GM04503 (cell line): ENCODE measurements around the gene CHRNB4.
A peak's percentile ranks its signal among the peaks of the same experiment; 100 is the strongest.

Source experiments
- DNase-seq: peaks from one replicate; pipeline ENCODE4 v3.0.0-alpha.2; 2012; ENCODE audit warnings: low read depth

CHRNB4 gene

DNA sequence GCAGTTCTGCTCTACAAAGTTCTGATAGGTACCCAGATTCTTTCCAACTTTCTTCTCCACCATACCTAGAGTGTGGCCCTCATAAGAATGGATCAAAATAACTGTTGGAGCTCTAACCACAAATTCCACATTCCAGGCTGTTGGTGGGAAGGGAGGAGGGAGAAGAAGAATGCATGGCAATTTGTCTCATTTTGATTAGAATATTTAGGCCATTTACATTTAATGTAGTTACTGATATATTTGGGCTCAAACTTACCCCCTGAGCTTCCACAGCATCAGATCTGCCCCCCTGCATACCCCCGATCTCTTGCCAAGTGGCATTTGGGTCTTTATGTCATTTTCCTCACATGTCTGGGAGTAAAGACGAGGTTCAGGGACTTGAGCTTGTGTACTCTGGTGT is 7.7 kb downstream of the CHRNB4 start:
- DNase-seq, result no peak

- DNase-seq, result no peak
Observed at GRCh38 chr15:78630886-78631633, 9.9 kb downstream of the CHRNB4 start.

- DNase-seq, result no peak
Observed at GRCh38 chr15:78629716-78630065, 11.3 kb downstream of the CHRNB4 start.

- DNase-seq, result no peak
Observed at GRCh38 chr15:78629031-78629715, 11.8 kb downstream of the CHRNB4 start.

DNA sequence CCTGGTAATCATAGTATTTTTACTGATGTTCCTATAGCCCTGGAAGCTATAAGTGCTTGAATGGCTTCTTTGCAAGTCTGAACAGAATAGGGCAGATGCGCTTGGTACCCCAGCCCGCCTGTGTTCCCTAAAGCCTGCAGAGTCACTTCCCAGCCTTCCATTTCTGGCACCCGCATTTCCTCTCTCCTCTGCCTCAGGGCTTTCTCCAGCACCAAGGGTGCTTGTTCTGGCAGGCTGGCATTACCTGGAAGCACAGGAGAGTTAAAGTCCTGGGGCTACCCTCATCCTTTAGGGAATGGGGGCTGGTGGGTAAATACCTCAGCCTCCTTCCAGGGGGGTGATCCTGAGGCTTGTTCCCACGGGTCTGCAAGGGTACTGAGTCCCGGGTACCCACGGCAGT is 12.8 kb downstream of the CHRNB4 start:
- no peak for DNase-seq

GRCh38 chr15:78627348-78627747 is 13.7 kb downstream of the CHRNB4 start:
- no peak for DNase-seq

DNA sequence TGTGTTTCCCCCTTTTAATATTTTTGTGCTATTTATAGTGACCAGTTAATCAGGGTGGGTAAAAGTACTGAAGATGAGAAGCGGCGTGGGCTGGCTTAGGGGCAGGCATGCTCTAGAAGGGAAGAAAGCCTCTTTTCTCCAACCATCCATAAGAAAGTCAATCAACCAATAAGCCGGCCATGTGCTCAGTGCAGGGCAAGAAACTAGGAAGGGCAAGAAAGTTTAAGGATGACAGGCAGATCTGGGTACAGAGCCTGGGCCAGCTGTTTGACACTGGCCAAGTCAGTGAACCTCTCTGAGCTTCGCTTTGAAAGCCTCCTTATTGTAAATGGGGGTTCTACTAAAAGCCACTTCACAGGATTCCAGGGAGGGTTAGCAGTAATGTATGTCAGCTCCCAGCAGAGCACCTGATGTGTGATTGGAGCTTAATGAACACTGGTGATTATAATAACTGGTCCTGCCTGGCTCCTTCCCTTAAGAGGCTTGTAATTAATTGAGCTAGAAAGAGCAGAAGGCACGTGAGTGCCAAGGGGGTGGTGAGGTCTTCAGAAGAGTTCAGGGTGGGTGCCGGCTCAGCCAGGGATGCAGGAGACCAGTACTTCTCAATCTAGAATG is 14.5 kb downstream of the CHRNB4 start:
- DNase-seq, result no peak

- no peak for DNase-seq
Observed at GRCh38 chr15:78625606-78626280, 15.3 kb downstream of the CHRNB4 start.

DNA sequence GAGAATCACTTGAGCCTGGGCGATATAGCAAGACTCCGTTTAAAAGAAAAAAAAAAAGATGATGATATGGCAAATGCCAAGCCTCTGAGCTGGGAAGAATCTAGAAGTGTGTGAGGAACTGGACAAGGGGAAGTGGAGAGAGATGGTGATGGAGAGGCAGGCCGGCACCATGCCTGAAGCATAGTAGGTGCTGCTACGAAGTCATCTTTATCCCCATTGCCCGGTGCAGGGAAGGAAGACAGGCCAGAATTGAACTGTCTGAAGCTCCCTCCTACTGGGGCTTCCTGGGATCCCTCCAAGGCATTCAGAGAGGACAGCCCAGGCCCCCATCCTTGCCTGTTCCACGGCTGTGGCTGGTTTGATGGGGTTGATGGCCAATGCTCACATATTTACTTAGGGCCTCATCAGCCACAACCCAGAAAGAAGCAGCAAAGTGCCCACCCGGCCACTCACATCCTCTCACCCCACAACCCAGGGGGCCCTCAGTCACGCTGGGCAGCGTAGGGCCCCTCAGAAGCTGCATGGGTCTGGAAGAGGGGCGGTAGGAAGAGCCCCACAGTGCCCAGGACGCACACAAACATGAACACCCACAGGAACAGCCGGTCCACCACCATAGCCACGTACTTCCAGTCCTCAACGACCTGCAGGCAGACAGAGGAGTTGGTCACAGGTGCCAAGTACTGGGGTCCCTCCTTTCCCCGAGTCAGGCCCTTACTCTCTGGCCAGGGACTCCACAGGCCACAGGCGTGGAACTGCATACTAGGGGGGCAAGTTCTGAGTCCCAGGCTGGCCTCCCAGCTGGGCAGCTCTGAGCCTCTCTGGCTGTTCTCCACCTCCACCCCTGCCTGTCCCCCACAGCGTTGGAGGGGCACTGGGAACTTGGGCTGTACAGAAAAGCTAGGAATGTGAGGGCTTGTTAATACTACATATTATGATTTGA is 16.1 kb downstream of the CHRNB4 start:
- DNase-seq, result no peak

DNA sequence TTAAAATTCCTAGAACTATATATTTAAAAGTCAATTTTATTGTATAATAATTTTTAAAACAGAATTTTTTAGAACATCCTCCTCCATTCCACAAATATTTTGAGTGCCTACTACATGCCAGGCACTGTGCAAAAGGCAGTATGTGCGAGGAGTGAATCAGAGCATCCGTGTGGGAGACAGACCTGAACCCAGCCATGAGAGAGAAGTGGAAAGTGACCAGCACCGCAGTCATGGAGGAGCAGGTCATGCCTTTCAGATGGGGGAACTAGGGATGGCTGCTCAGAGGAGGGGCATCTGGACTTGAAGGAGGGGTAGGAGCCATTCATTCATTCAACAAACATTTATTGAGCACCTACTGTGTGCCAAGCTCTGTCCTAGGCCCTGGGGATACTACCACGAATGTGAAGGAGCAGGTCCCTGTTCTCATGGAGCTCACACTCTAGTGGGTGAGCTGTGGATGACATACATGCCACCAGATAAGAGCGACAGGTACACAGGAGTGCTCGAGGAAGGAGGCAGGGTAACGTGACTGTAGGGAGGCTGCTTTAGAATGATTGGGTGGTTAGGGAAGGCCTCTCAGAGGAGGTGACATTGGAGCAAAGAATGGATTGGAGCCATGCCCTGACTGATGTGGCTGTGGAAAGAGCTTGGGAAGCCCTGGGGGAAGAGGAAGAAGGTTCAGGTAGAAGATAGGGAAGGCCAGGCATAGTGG is 17.1 kb downstream of the CHRNB4 start:
- DNase-seq, result no peak

- no peak for DNase-seq
Observed at GRCh38 chr15:78621810-78622402, 19.1 kb downstream of the CHRNB4 start.

DNA sequence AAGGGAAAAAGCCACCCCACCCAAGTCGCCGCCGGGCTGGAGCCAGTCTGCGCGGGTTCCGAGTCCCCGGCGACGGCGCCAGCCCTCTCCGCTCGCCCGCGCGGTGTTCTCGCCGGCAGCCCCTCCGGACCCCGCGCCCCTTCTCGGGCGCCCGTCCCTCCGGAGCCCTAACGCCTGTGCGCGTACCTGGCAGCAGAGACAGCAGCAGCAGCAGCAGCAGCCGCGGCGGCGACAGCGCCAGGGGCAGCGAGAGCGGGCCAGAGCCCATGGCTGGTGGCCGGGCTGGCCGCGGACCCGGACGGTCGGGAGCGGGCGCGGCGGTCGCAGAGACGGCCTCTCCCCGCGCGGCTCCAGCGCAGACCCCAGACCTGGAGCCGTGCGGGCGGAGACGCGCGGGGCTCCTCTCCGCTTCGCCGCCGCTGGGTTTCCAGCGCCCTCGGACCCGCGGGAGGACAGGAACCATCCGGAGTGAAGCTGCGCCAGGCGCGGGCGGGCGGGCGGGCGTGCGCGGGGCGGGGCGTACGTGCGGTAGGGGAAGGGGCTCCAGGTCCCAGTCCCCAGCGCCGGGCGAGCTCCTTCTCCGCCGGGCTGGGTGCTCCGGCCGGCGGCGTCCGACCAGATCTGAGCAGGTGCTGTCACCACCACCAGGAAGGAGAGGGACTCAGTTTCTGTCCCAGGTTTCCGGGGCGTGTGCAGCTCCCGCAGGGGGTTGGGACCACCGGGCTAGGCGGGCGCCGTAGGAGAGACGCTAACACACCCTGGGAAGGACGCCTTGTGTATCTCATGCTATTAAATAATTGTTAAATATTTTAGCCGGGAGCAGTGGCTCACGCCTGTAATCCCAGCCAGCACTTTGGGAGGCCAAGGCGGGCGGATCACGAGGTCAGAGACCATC is 20.2 kb downstream of the CHRNB4 start, which contains the start of gene CHRNA3:
Gene CHRNA3, minus strand, starts transcription at position 470 of the 895 bp plus-strand sequence. Its CDS starts 202 bp downstream, at position 268.
- DNase-seq, result no peak

- no peak for DNase-seq
Observed at GRCh38 chr15:78620021-78620526, 20.9 kb downstream of the CHRNB4 start.

DNA sequence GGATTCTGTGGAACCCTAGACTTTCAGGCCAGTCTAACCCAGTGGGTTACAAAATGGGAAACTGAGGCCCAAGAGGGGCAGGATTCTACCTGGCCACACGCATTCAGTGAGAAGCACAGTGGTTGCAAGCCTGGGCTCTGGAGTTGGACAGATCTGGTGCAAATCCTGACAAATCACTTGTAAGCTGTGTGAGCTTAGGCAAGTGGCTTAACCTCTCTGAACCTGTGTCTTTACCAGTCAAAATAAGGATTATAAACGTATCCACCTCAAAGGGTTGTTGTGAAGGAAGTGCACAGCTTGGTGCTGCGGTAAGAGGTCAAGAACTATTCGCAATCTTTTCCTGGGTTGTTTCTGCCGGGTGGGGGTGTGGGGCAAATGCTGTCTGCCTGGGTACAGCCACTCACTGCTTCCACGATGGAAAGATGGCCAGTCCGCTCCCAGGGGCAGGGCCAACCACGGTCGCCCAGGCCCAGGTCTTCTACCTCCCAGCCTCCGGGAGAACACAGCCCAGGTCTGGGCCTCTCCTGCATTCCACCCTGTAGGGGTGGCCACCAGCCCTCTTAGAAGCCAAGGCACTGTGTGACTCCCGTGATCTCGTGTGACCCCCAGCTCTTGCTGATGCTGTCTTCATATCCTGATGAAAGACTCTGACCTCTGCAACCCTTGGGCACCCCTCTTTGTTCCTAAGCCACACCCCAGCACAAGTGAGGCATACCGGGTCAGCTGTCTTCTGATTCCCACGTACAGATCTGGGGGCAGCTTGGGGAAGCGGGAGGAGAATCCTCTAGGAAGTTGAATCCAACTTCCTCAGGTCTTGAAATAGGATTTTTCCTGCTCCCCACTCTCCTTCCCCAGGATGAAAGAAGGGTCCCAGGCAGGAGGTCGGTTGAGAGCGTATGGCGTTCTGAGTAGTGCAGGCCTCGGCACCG is 21.7 kb downstream of the CHRNB4 start:
- DNase-seq, result no peak

- peak; percentile 34 for DNase-seq
Observed at GRCh38 chr15:78618490-78618934, 22.5 kb downstream of the CHRNB4 start.

- no peak for DNase-seq
Observed at GRCh38 chr15:78618064-78618463, 22.9 kb downstream of the CHRNB4 start.

DNA sequence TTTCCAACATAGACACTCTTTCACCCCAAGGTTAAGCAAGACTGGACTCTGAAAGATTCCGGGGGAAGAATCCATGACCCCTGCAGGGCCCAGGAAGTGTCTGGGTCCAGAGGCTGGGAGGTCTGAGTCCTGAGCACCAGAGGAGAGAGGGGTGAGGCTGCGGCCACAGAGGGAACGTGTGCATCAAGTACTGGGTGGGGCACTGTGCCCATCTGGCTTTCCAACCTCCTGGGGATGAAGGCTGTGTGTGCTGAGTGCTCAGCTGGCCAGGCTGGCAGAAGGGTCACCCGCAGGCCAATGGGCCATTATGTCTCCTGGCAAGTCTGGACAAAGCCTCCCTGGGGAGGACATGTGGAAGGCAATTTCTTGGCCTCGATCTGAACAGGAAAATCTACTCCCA is 23.5 kb downstream of the CHRNB4 start:
- no peak for DNase-seq

DNA sequence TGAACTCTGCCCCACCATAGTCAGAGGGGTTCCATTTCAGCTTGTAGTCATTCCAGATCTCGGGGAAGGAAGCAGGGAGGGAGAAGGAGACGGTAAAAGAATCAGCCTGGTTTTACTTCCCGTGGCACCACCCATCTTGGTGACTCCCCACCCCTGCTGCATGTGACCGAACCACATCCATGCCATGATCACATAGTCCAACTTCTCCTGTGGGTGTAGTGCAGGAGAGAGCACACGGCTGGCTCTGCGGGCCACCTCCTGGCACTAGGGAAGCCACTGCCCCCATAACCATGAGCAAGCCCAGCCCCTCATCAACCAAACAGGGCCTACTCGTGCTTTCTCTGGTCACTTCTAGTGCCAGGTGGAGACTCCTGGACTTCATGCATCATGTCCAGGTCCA is 23.9 kb downstream of the CHRNB4 start:
- DNase-seq, result no peak
